ENCODE data around the gene SAPCD1. TPM values are rescaled to one million over a fixed set of nuclear protein-coding genes. Genes with fewer than 3 reads are reported as not detected.

SAPCD1 gene
- total RNA-seq, 1 experiment from 2014 or later = 13.0 TPM

GRCh38 chr6:31750411-31751022 is 11.9 kb upstream of the SAPCD1 start:
- no peak for DNase-seq
- peaks cover 17% of the 10 kb centered on the region for H3K36me3 Mint-ChIP-seq (ENCODE audit: insufficient read depth, unreplicated experiment)
- Histone ChIP-seq H3K4me3 (ENCODE audit: low read depth, low read length) (no peak overlapping the region), H3K27me3 (replicated peaks; ENCODE audit: control insufficient read depth, insufficient read depth, low read length) (no peaks in the 10 kb centered on the region), H3K36me3 (ENCODE audit: control insufficient read depth, insufficient read depth, low read length) (peaks cover 5% of the 10 kb centered on the region; the same call in 1 of the 2 replicates), H3K4me1 (peaks cover 8% of the 10 kb centered on the region), H3K9me3 (no peaks in the 10 kb centered on the region)
- H3K9me3 Mint-ChIP-seq (ENCODE audit: unreplicated experiment) = no peaks in the 10 kb centered on the region
- no peak for TF ChIP-seq CTCF (IDR thresholded peaks at IDR 0.05; ENCODE audit: insufficient read depth in 1 of 2, low read depth in 1 of 2, low read length in 1 of 2, severe bottlenecking in 1 of 2, unreplicated experiment in 1 of 2)
- CTCF ChIA-PET = no interaction called here
- no TSS peak for BruUV-seq (replicated peaks)
- no peaks in the 10 kb centered on the region for H3K27me3 Mint-ChIP-seq (ENCODE audit: insufficient read depth, unreplicated experiment)
- H3K4me1 Mint-ChIP-seq (ENCODE audit: low read depth, unreplicated experiment) = peaks cover 6% of the 10 kb centered on the region
- H3K27ac Mint-ChIP-seq (ENCODE audit: unreplicated experiment) = no peak overlapping the region
- H3K4me3 Mint-ChIP-seq (ENCODE audit: unreplicated experiment) = no peak overlapping the region
- POLR2A ChIA-PET = no interaction called here
- intact Hi-C loops (cut with micrococcal nuclease; ENCODE audit: unreplicated experiment) = no loop called here

GRCh38 chr6:31752739-31753319 is 9.6 kb upstream of the SAPCD1 start:
- ChIA-PET POLR2A (interaction anchor here (0.6 to 1.5 kb wide), 3 partner anchors 12 to 219 kb away, joined by 5 to 13 read pairs (median 5); partner anchors contain the start of genes LY6G5B and MSH5), CTCF (interaction anchor here (0.8 kb wide), 1 partner anchor 17 kb away, joined by 3 read pairs; no protein-coding TSS in a partner anchor)
- Mint-ChIP-seq H3K9me3 (ENCODE audit: unreplicated experiment) (no peaks in the 10 kb centered on the region), H3K4me3 (ENCODE audit: unreplicated experiment) (no peak overlapping the region), H3K27ac (ENCODE audit: unreplicated experiment) (no peak overlapping the region), H3K36me3 (ENCODE audit: insufficient read depth, unreplicated experiment) (peaks cover 6% of the 10 kb centered on the region), H3K4me1 (ENCODE audit: low read depth, unreplicated experiment) (no peaks in the 10 kb centered on the region), H3K27me3 (ENCODE audit: insufficient read depth, unreplicated experiment) (no peaks in the 10 kb centered on the region)
- H3K9me3 ChIP-seq = no peaks in the 10 kb centered on the region
- H3K36me3 ChIP-seq (ENCODE audit: control insufficient read depth, insufficient read depth, low read length) = peaks cover 3% of the 10 kb centered on the region; the same call in 1 of the 2 replicates
- intact Hi-C loops (cut with micrococcal nuclease; ENCODE audit: unreplicated experiment) = no loop called here
- no TSS peak for BruUV-seq (replicated peaks)
- H3K27me3 ChIP-seq (replicated peaks; ENCODE audit: control insufficient read depth, insufficient read depth, low read length) = no peaks in the 10 kb centered on the region
- DNase-seq = no peak
- H3K4me3 ChIP-seq (ENCODE audit: low read depth, low read length) = no peak overlapping the region
- no peaks in the 10 kb centered on the region for H3K4me1 ChIP-seq
- TF ChIP-seq CTCF (IDR thresholded peaks at IDR 0.05; ENCODE audit: insufficient read depth in 1 of 2, low read depth in 1 of 2, low read length in 1 of 2, severe bottlenecking in 1 of 2, unreplicated experiment in 1 of 2) = no peak

- no peak for TF ChIP-seq CTCF (IDR thresholded peaks at IDR 0.05; ENCODE audit: insufficient read depth in 1 of 2, low read depth in 1 of 2, low read length in 1 of 2, severe bottlenecking in 1 of 2, unreplicated experiment in 1 of 2)
- DNase-seq = no peak
- no peaks in the 10 kb centered on the region for H3K27me3 ChIP-seq (replicated peaks; ENCODE audit: control insufficient read depth, insufficient read depth, low read length)
- Mint-ChIP-seq H3K4me1 (ENCODE audit: low read depth, unreplicated experiment) (peaks cover 3% of the 10 kb centered on the region), H3K36me3 (ENCODE audit: insufficient read depth, unreplicated experiment) (peaks cover 22% of the 10 kb centered on the region), H3K27me3 (ENCODE audit: insufficient read depth, unreplicated experiment) (no peaks in the 10 kb centered on the region), H3K4me3 (ENCODE audit: unreplicated experiment) (no peak overlapping the region), H3K27ac (ENCODE audit: unreplicated experiment) (peak overlapping the region; percentile 16), H3K9me3 (ENCODE audit: unreplicated experiment) (no peaks in the 10 kb centered on the region)
- no peaks in the 10 kb centered on the region for H3K9me3 ChIP-seq
- ChIA-PET POLR2A (interaction anchor here (1.3 kb wide), 1 partner anchor 19 kb away, joined by 10 read pairs; the partner anchor contains the start of gene MSH5), CTCF (no interaction called here)
- H3K36me3 ChIP-seq (ENCODE audit: control insufficient read depth, insufficient read depth, low read length) = no peaks in the 10 kb centered on the region
- H3K4me3 ChIP-seq (ENCODE audit: low read depth, low read length) = no peak overlapping the region
- BruUV-seq (replicated peaks) = no TSS peak
- intact Hi-C loops (cut with micrococcal nuclease; ENCODE audit: unreplicated experiment) = no loop called here
- peaks cover 2% of the 10 kb centered on the region for H3K4me1 ChIP-seq
Measured at GRCh38 chr6:31758281-31758680, 4.2 kb upstream of the SAPCD1 start.
